ENCODE results near the gene CAPN10.

The CAPN10 gene

GRCh38 chr2:240553956-240554480, 32.5 kb upstream of the CAPN10 start:
- no peak for TF ChIP-seq ZNF274 (IDR thresholded peaks at IDR 0.05; ENCODE audit: low read depth, low read length)
- no peak for TF ChIP-seq SUZ12 (IDR thresholded peaks at IDR 0.05; ENCODE audit: extremely low read depth, insufficient read depth, insufficient read length)
- TF ChIP-seq YY1 (IDR thresholded peaks at IDR 0.05; ENCODE audit: insufficient read depth, insufficient read length): no peak
- no peak overlapping the region for H3K9ac ChIP-seq (ENCODE audit: insufficient read length, low read depth)
- no peaks in the 10 kb centered on the region for H3K27me3 ChIP-seq (ENCODE audit: insufficient read depth, insufficient read length)
- H3K4me1 ChIP-seq (ENCODE audit: insufficient read depth, insufficient read length): peaks cover 2% of the 10 kb centered on the region
- DNase-seq (ENCODE audit: low read depth, low spot score): no peak
- peaks cover 59% of the 10 kb centered on the region for H3K36me3 ChIP-seq (ENCODE audit: insufficient read depth, insufficient read length, low read length)
- no peak overlapping the region for H3K4me3 ChIP-seq (ENCODE audit: insufficient read length, low read depth)
- H3K9me3 ChIP-seq (ENCODE audit: insufficient read depth, low read length): peaks cover 18% of the 10 kb centered on the region

GRCh38 chr2:240554767-240555493, 31.6 kb upstream of the CAPN10 start:
- no peak for DNase-seq (ENCODE audit: low read depth, low spot score)
- Histone ChIP-seq H3K4me1 (ENCODE audit: insufficient read depth, insufficient read length) (peaks cover 2% of the 10 kb centered on the region), H3K9ac (ENCODE audit: insufficient read length, low read depth) (no peak overlapping the region), H3K27me3 (ENCODE audit: insufficient read depth, insufficient read length) (no peaks in the 10 kb centered on the region), H3K4me3 (ENCODE audit: insufficient read length, low read depth) (no peak overlapping the region), H3K9me3 (ENCODE audit: insufficient read depth, low read length) (peaks cover 18% of the 10 kb centered on the region), H3K36me3 (ENCODE audit: insufficient read depth, insufficient read length, low read length) (peaks cover 66% of the 10 kb centered on the region)
- TF ChIP-seq ZNF274 (IDR thresholded peaks at IDR 0.05; ENCODE audit: low read depth, low read length): no peak

- peaks cover 65% of the 10 kb centered on the region for H3K36me3 ChIP-seq (ENCODE audit: insufficient read depth, insufficient read length, low read length)
- no peak overlapping the region for H3K9ac ChIP-seq (ENCODE audit: insufficient read length, low read depth)
- H3K4me3 ChIP-seq (ENCODE audit: insufficient read length, low read depth): no peak overlapping the region
- H3K9me3 ChIP-seq (ENCODE audit: insufficient read depth, low read length): peaks cover 14% of the 10 kb centered on the region
- no peaks in the 10 kb centered on the region for H3K27me3 ChIP-seq (ENCODE audit: insufficient read depth, insufficient read length)
- TF ChIP-seq ZNF274 (IDR thresholded peaks at IDR 0.05; ENCODE audit: low read depth, low read length) (no peak), YY1 (IDR thresholded peaks at IDR 0.05; ENCODE audit: insufficient read depth, insufficient read length) (no peak), SUZ12 (IDR thresholded peaks at IDR 0.05; ENCODE audit: extremely low read depth, insufficient read depth, insufficient read length) (no peak)
- peaks cover 2% of the 10 kb centered on the region for H3K4me1 ChIP-seq (ENCODE audit: insufficient read depth, insufficient read length)
- no peak for DNase-seq (ENCODE audit: low read depth, low spot score)
Measured at GRCh38 chr2:240555541-240556250, 30.8 kb upstream of the CAPN10 start.

DNA sequence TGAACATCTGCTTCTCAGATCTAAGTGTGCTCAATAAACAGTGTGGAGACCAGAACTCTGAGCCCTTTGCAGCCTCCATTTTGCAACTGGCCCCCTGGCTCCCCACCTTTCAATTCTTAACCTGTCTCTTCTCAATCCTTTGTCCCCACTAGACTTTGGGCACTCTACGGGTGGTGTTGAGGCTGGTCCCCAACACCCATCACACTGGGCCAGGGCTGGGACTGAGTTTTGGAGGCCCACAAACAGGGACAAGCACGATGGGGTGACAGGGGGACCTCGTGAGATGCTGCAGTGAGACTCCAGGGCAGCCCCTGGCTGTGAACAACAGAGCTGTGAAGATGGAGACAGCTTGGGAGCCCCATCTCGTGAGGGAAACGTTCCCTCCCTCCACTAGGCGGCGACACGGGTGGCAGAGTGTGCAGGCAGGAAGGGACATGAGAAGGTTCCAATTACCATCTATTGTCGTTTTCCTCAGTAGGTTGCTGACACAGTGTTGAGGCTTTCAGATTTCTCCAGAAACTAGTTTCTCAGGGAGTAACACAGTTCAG, 29.9 kb upstream of the CAPN10 start:
- H3K9me3 ChIP-seq (ENCODE audit: insufficient read depth, low read length): peaks cover 5% of the 10 kb centered on the region
- H3K4me3 ChIP-seq (ENCODE audit: insufficient read length, low read depth): no peak overlapping the region
- TF ChIP-seq ZNF274 (IDR thresholded peaks at IDR 0.05; ENCODE audit: low read depth, low read length): no peak
- no peak for TF ChIP-seq YY1 (IDR thresholded peaks at IDR 0.05; ENCODE audit: insufficient read depth, insufficient read length)
- TF ChIP-seq SUZ12 (IDR thresholded peaks at IDR 0.05; ENCODE audit: extremely low read depth, insufficient read depth, insufficient read length): no peak
- H3K9ac ChIP-seq (ENCODE audit: insufficient read length, low read depth): no peak overlapping the region
- no peaks in the 10 kb centered on the region for H3K27me3 ChIP-seq (ENCODE audit: insufficient read depth, insufficient read length)
- H3K4me1 ChIP-seq (ENCODE audit: insufficient read depth, insufficient read length): peaks cover 2% of the 10 kb centered on the region
- peak; percentile 58 for DNase-seq (ENCODE audit: low read depth, low spot score)
- H3K36me3 ChIP-seq (ENCODE audit: insufficient read depth, insufficient read length, low read length): peaks cover 56% of the 10 kb centered on the region

GRCh38 chr2:240557101-240557751, 29.3 kb upstream of the CAPN10 start:
- DNase-seq (ENCODE audit: low read depth, low spot score): no peak
- TF ChIP-seq ZNF274 (IDR thresholded peaks at IDR 0.05; ENCODE audit: low read depth, low read length) (no peak), SUZ12 (IDR thresholded peaks at IDR 0.05; ENCODE audit: extremely low read depth, insufficient read depth, insufficient read length) (no peak), YY1 (IDR thresholded peaks at IDR 0.05; ENCODE audit: insufficient read depth, insufficient read length) (no peak)
- peaks cover 2% of the 10 kb centered on the region for H3K4me1 ChIP-seq (ENCODE audit: insufficient read depth, insufficient read length)
- H3K36me3 ChIP-seq (ENCODE audit: insufficient read depth, insufficient read length, low read length): peaks cover 50% of the 10 kb centered on the region
- no peak overlapping the region for H3K9ac ChIP-seq (ENCODE audit: insufficient read length, low read depth)
- H3K27me3 ChIP-seq (ENCODE audit: insufficient read depth, insufficient read length): no peaks in the 10 kb centered on the region
- H3K4me3 ChIP-seq (ENCODE audit: insufficient read length, low read depth): no peak overlapping the region
- H3K9me3 ChIP-seq (ENCODE audit: insufficient read depth, low read length): no peaks in the 10 kb centered on the region

DNA sequence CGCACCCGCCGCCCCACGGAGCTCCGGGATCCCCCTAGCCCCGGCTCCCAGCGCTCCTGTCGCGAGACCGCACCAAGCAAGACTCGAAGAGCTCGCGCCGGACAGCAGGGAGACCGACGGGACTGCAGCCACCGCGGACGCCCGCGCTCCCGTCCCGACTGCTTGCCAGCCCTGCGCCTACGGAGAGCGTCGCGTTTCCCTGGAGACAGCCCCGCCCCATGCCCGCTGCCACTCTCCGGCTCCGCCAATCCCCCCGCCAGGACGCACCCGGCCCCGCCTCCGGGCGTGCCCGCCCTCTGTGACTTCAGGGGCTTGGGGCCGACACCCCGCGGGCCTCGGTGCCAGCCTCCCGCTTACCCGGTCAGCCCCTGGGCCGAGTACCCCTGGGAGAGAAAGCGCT, 28.7 kb upstream of the CAPN10 start, which contains the start of gene ANKMY1:
ANKMY1 (minus strand) TSS at position 181 of the 400 bp plus-strand sequence. CDS start 653 bp downstream, outside the sequence.
- TF ChIP-seq YY1 (IDR thresholded peaks at IDR 0.05; ENCODE audit: insufficient read depth, insufficient read length) (no peak), SUZ12 (IDR thresholded peaks at IDR 0.05; ENCODE audit: extremely low read depth, insufficient read depth, insufficient read length) (no peak)
- Histone ChIP-seq H3K4me1 (ENCODE audit: insufficient read depth, insufficient read length) (peaks cover 2% of the 10 kb centered on the region), H3K9ac (ENCODE audit: insufficient read length, low read depth) (peak within 1 kb of the TSS; percentile 5), H3K36me3 (ENCODE audit: insufficient read depth, insufficient read length, low read length) (peaks cover 50% of the 10 kb centered on the region), H3K9me3 (ENCODE audit: insufficient read depth, low read length) (no peaks in the 10 kb centered on the region), H3K27me3 (ENCODE audit: insufficient read depth, insufficient read length) (no peaks in the 10 kb centered on the region), H3K4me3 (ENCODE audit: insufficient read length, low read depth) (no peak within 1 kb of the TSS)
- peak; percentile 43 for DNase-seq (ENCODE audit: low read depth, low spot score)

Measured in NT2/D1 (cell line).